Lower lobe of right lung (tissue), 2 donors: ENCODE data around the gene LEPR. TPM values are rescaled to one million over a fixed set of nuclear protein-coding genes. Genes with fewer than 3 reads are reported as not detected.
A peak's percentile ranks its signal among the peaks of the same experiment; 100 is the strongest.
"Not testable (repeated sequence)": the region's sequence is repeated elsewhere in the genome, so short reads cannot be mapped to it uniquely, and the experiment has no call there.

Experiments
- ATAC-seq, 2 donors: fragments of 200-7000 bp; cut with Tn5 transposase; one replicate each; pipeline ENCODE4 v1.9.1; 2020 to 2022; ENCODE audit warnings: mild to moderate bottlenecking in 2 of 2, moderate library complexity in 2 of 2
- DNase-seq: peaks from one replicate; pipeline ENCODE4 v3.0.0-alpha.2; 2020
- H3K27ac ChIP-seq: fragments of 200-600 bp; one replicate; pipeline ENCODE4 v1.8.0; 2022
- H3K27me3 ChIP-seq: fragments of 200-600 bp; one replicate; pipeline ENCODE4 v1.8.0; 2022; ENCODE audit warnings: low read depth
- H3K36me3 ChIP-seq: fragments of 200-600 bp; one replicate; pipeline ENCODE4 v1.8.0; 2022; ENCODE audit warnings: mild to moderate bottlenecking
- H3K4me1 ChIP-seq: fragments of 200-600 bp; one replicate; pipeline ENCODE4 v1.8.0; 2022
- H3K4me3 ChIP-seq: fragments of 200-600 bp; one replicate; pipeline ENCODE4 v1.8.0; 2022; ENCODE audit warnings: mild to moderate bottlenecking
- H3K9me3 ChIP-seq: fragments of 200-600 bp; one replicate; pipeline ENCODE4 v1.8.0; 2022
- CTCF ChIP-seq: fragments of 200-600 bp; IDR thresholded peaks from one replicate; pipeline ENCODE4 v1.8.0; 2022; ENCODE audit warnings: antibody characterized with exemption, mild to moderate bottlenecking
- intact Hi-C: fragments of 100-400 bp; cut with DNase I; formaldehyde crosslinking; loops from one replicate; pipeline ENCODE4 v1.11.0; 2022
- long read RNA-seq: library from polyadenylated mRNA; unstranded; transcript quantifications from one replicate; pipeline ENCODE4 v2.0.0, GENCODE V29; 2021
- total RNA-seq: library from RNA; stranded (reverse); fragmentation: NEBNext Ultra II Directional; extraction: Animal tissue kit (Norgen Biotek cat#: 25700); gene quantifications from one replicate; pipeline ENCODE4 v1.2.1, GENCODE V29; 2021
- donor health status: DM: no; HTN: yes; CAD: no; lungs with severe emphysema.

The LEPR gene
- total RNA-seq, result 27.7 TPM
- long read RNA-seq, full-length matches to known transcripts, result 15 of 71 reads
- long read RNA-seq, partial matches to known transcripts, result 2 of 71 reads
- long read RNA-seq, other reads (novel, unspliced or antisense), result 54 of 71 reads

DNA sequence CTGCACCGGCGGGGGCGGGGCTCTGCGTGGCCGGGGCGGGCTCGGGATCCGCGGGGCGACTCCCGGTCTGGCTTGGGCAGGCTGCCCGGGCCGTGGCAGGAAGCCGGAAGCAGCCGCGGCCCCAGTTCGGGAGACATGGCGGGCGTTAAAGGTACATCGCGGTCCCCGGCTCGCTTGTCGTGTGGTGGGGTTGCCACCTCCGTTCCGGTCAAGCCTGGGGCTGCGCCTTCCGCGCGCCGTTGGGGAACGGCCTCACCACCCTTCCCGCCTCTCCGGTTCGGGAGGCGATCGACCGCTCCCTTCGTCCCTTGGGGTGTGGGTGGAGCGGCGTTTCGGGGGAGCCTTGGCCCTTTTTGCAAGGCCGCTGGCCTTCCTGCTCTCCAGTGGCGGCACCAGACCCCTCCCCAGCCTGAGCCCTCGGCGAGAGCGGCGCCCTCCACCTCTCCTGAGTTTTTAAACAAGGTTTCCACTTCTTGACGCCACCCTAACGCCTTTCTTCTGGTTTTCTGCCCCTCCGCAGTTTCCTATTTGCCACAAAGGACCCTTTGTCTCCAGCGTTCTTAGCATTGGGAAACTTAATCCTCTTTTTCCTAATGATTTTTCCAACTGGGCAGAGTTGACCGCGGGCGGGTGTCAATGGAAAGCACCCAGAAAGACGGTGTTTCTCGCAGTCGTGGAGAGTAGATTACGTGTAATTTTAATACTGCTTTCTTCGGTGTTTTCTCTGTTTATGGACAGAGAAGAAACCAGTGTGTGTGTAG lies at the start of gene LEPR, which contains the start of gene LEPROT:
LEPR (plus strand) TSS at position 79 of the 761 bp plus-strand sequence. CDS start 144,898 bp downstream, outside the sequence.
LEPROT (plus strand) TSS at position 79 of the 761 bp plus-strand sequence; CDS start at position 136, 57 bp downstream.
- ATAC-seq (peak in 1 of 2 donors; percentile 46), DNase-seq (no peak)
- TF ChIP-seq CTCF, result no peak
- Histone ChIP-seq H3K4me1 (peaks cover 40% of the 10 kb centered on the region), H3K4me3 (peak within 1 kb of the TSS; percentile 81), H3K27ac (peak within 1 kb of the TSS; percentile 99), H3K9me3 (no peaks in the 10 kb centered on the region), H3K27me3 (no peaks in the 10 kb centered on the region), H3K36me3 (peaks cover 7% of the 10 kb centered on the region)
- intact Hi-C loops, result no loop called here

GRCh38 chr1:65371544-65371943 lies 48.9 kb upstream of the LEPR start:
- no peak overlapping the region for H3K27ac ChIP-seq
- TF ChIP-seq CTCF, result no peak
- no peak for ATAC-seq
- intact Hi-C loops, result no loop called here
- H3K4me3 ChIP-seq, result no peak overlapping the region
- no peaks in the 10 kb centered on the region for H3K27me3 ChIP-seq
- H3K36me3 ChIP-seq, result no peaks in the 10 kb centered on the region
- no peaks in the 10 kb centered on the region for H3K9me3 ChIP-seq
- H3K4me1 ChIP-seq, result no peaks in the 10 kb centered on the region
- DNase-seq, result no peak

GRCh38 chr1:65372557-65372956 lies 47.9 kb upstream of the LEPR start:
- DNase-seq, result no peak
- TF ChIP-seq CTCF, result no peak
- intact Hi-C loops, result no loop called here
- H3K4me1 ChIP-seq, result no peaks in the 10 kb centered on the region
- H3K9me3 ChIP-seq, result no peaks in the 10 kb centered on the region
- no peaks in the 10 kb centered on the region for H3K27me3 ChIP-seq
- ATAC-seq, result no peak
- H3K4me3 ChIP-seq, result no peak overlapping the region
- H3K27ac ChIP-seq, result no peak overlapping the region
- no peaks in the 10 kb centered on the region for H3K36me3 ChIP-seq

- DNase-seq, result no peak
- Histone ChIP-seq H3K36me3 (no peaks in the 10 kb centered on the region), H3K27me3 (no peaks in the 10 kb centered on the region), H3K9me3 (no peaks in the 10 kb centered on the region), H3K4me1 (no peaks in the 10 kb centered on the region), H3K27ac (no peak overlapping the region), H3K4me3 (no peak overlapping the region)
- no peak for ATAC-seq
- intact Hi-C loops, result no loop called here
- no peak for TF ChIP-seq CTCF
Measured at GRCh38 chr1:65377496-65378246, 42.8 kb upstream of the LEPR start.

GRCh38 chr1:65378247-65378946 lies 42.1 kb upstream of the LEPR start:
- Histone ChIP-seq H3K4me1 (no peaks in the 10 kb centered on the region), H3K36me3 (no peaks in the 10 kb centered on the region), H3K27ac (no peak overlapping the region), H3K4me3 (no peak overlapping the region), H3K9me3 (no peaks in the 10 kb centered on the region), H3K27me3 (no peaks in the 10 kb centered on the region)
- TF ChIP-seq CTCF, result no peak
- intact Hi-C loops, result no loop called here
- DNase-seq (no peak), ATAC-seq (no peak)

GRCh38 chr1:65384426-65384825 lies 36.0 kb upstream of the LEPR start:
- ATAC-seq, H3K27me3 ChIP-seq, H3K4me3 ChIP-seq, H3K4me1 ChIP-seq, DNase-seq, H3K27ac ChIP-seq, H3K9me3 ChIP-seq, intact Hi-C loops: not testable (repeated sequence)
- peaks cover 11% of the 10 kb centered on the region for H3K36me3 ChIP-seq
